ENCODE measurements around the gene ISG20L2. TPM values are rescaled to one million over a fixed set of nuclear protein-coding genes. Genes with fewer than 3 reads are reported as not detected.
A peak's percentile ranks its signal among the peaks of the same experiment; 100 is the strongest.
"Not testable (repeated sequence)": the region's sequence is repeated elsewhere in the genome, so short reads cannot be mapped to it uniquely, and the experiment has no call there.

ISG20L2 gene
- total RNA-seq, 2 donors from 2014 or later: 38.8 to 74.9 TPM

GRCh38 chr1:156765136-156765535 lies 36.6 kb upstream of the ISG20L2 start:
- H3K9me3 Mint-ChIP-seq; ATAC-seq (replicated peaks); H3K27ac Mint-ChIP-seq; H3K27me3 Mint-ChIP-seq; H3K4me3 Mint-ChIP-seq: not testable (repeated sequence)
- Mint-ChIP-seq H3K36me3 (ENCODE audit: low read depth) (peaks cover 20% of the 10 kb centered on the region), H3K4me1 (peaks cover 20% of the 10 kb centered on the region)

GRCh38 chr1:156760796-156761104 lies 32.2 kb upstream of the ISG20L2 start:
- no peaks in the 10 kb centered on the region for H3K27me3 Mint-ChIP-seq
- no peak for ATAC-seq (replicated peaks)
- no peak overlapping the region for H3K27ac Mint-ChIP-seq
- H3K4me1 Mint-ChIP-seq: no peaks in the 10 kb centered on the region
- H3K36me3 Mint-ChIP-seq (ENCODE audit: low read depth): no peaks in the 10 kb centered on the region
- H3K9me3 Mint-ChIP-seq: no peaks in the 10 kb centered on the region
- no peak overlapping the region for H3K4me3 Mint-ChIP-seq

- H3K4me3 Mint-ChIP-seq: no peak overlapping the region
These were observed 31.7 kb upstream of the ISG20L2 start for GRCh38 chr1:156760092-156760795.

GRCh38 chr1:156757572-156758253 lies 29.1 kb upstream of the ISG20L2 start:
- H3K27ac Mint-ChIP-seq; H3K4me3 Mint-ChIP-seq; H3K27me3 Mint-ChIP-seq; H3K36me3 Mint-ChIP-seq (ENCODE audit: low read depth); ATAC-seq (replicated peaks); H3K9me3 Mint-ChIP-seq; H3K4me1 Mint-ChIP-seq: not testable (repeated sequence)

More at GRCh38 chr1:156760092-156760795, 31.7 kb upstream of the ISG20L2 start:
- Mint-ChIP-seq H3K9me3 (no peaks in the 10 kb centered on the region), H3K36me3 (ENCODE audit: low read depth) (no peaks in the 10 kb centered on the region), H3K27me3 (no peaks in the 10 kb centered on the region), H3K4me1 (no peaks in the 10 kb centered on the region), H3K27ac (no peak overlapping the region)
- ATAC-seq (replicated peaks): no peak

- Mint-ChIP-seq H3K9me3 (no peaks in the 10 kb centered on the region), H3K4me1 (peaks cover 4% of the 10 kb centered on the region), H3K27ac (no peak overlapping the region), H3K36me3 (ENCODE audit: low read depth) (peaks cover 4% of the 10 kb centered on the region), H3K4me3 (no peak overlapping the region), H3K27me3 (no peaks in the 10 kb centered on the region)
- ATAC-seq (replicated peaks): no peak
These were observed 27.8 kb upstream of the ISG20L2 start for GRCh38 chr1:156756355-156756754.

- Mint-ChIP-seq H3K27me3 (no peaks in the 10 kb centered on the region), H3K9me3 (no peaks in the 10 kb centered on the region), H3K4me3 (no peak overlapping the region), H3K27ac (no peak overlapping the region), H3K4me1 (peaks cover 4% of the 10 kb centered on the region), H3K36me3 (ENCODE audit: low read depth) (peaks cover 8% of the 10 kb centered on the region)
- ATAC-seq (replicated peaks): no peak
These were observed 27.0 kb upstream of the ISG20L2 start for GRCh38 chr1:156755527-156755950.

GRCh38 chr1:156754219-156754618 lies 25.7 kb upstream of the ISG20L2 start:
- no peak overlapping the region for H3K4me3 Mint-ChIP-seq
- no peak for ATAC-seq (replicated peaks)
- H3K27me3 Mint-ChIP-seq: no peaks in the 10 kb centered on the region
- no peak overlapping the region for H3K27ac Mint-ChIP-seq
- peaks cover 4% of the 10 kb centered on the region for H3K4me1 Mint-ChIP-seq
- H3K36me3 Mint-ChIP-seq (ENCODE audit: low read depth): peaks cover 21% of the 10 kb centered on the region
- no peaks in the 10 kb centered on the region for H3K9me3 Mint-ChIP-seq

- no peaks in the 10 kb centered on the region for H3K27me3 Mint-ChIP-seq
- H3K4me1 Mint-ChIP-seq: peaks cover 4% of the 10 kb centered on the region
- H3K36me3 Mint-ChIP-seq (ENCODE audit: low read depth): peaks cover 34% of the 10 kb centered on the region
- no peaks in the 10 kb centered on the region for H3K9me3 Mint-ChIP-seq
- no peak for ATAC-seq (replicated peaks)
- peak overlapping the region; percentile 97 for H3K4me3 Mint-ChIP-seq
- H3K27ac Mint-ChIP-seq: peak overlapping the region; percentile 14
These were observed 24.4 kb upstream of the ISG20L2 start for GRCh38 chr1:156752843-156753482.

GRCh38 chr1:156751757-156752481 lies 23.4 kb upstream of the ISG20L2 start:
- H3K27ac Mint-ChIP-seq: peak overlapping the region; percentile 89
- H3K27me3 Mint-ChIP-seq: no peaks in the 10 kb centered on the region
- peak overlapping the region; percentile 97 for H3K4me3 Mint-ChIP-seq
- no peaks in the 10 kb centered on the region for H3K9me3 Mint-ChIP-seq
- H3K36me3 Mint-ChIP-seq (ENCODE audit: low read depth): peaks cover 44% of the 10 kb centered on the region
- peaks cover 4% of the 10 kb centered on the region for H3K4me1 Mint-ChIP-seq
- ATAC-seq (replicated peaks): peak; percentile 78

- no peak for ATAC-seq (replicated peaks)
- H3K4me1 Mint-ChIP-seq: peaks cover 4% of the 10 kb centered on the region
These were observed 22.8 kb upstream of the ISG20L2 start, which contains the start of gene HDGF for GRCh38 chr1:156751451-156751756. Gene HDGF (minus strand): TSS chr1:156751675. CDS start chr1:156751429, 246 bp downstream.

GRCh38 chr1:156750711-156751450 lies 22.3 kb upstream of the ISG20L2 start:
- H3K36me3 Mint-ChIP-seq (ENCODE audit: low read depth): peaks cover 54% of the 10 kb centered on the region
- no peaks in the 10 kb centered on the region for H3K9me3 Mint-ChIP-seq
- peak overlapping the region; percentile 97 for H3K27ac Mint-ChIP-seq
- H3K4me1 Mint-ChIP-seq: peaks cover 8% of the 10 kb centered on the region
- H3K4me3 Mint-ChIP-seq: peak overlapping the region; percentile 97
- ATAC-seq (replicated peaks): peak; percentile 20
- no peaks in the 10 kb centered on the region for H3K27me3 Mint-ChIP-seq

More at GRCh38 chr1:156751451-156751756, 22.8 kb upstream of the ISG20L2 start, which contains the start of gene HDGF:
- peak within 1 kb of the TSS; percentile 97 for H3K4me3 Mint-ChIP-seq
- H3K9me3 Mint-ChIP-seq: no peaks in the 10 kb centered on the region
- peaks cover 49% of the 10 kb centered on the region for H3K36me3 Mint-ChIP-seq (ENCODE audit: low read depth)
- H3K27me3 Mint-ChIP-seq: no peaks in the 10 kb centered on the region
- H3K27ac Mint-ChIP-seq: peak within 1 kb of the TSS; percentile 97

- peaks cover 15% of the 10 kb centered on the region for H3K4me1 Mint-ChIP-seq
- H3K27ac Mint-ChIP-seq: peak overlapping the region; percentile 97
- no peaks in the 10 kb centered on the region for H3K27me3 Mint-ChIP-seq
- ATAC-seq (replicated peaks): peak; percentile 38
- H3K36me3 Mint-ChIP-seq (ENCODE audit: low read depth): peaks cover 61% of the 10 kb centered on the region
- peak overlapping the region; percentile 97 for H3K4me3 Mint-ChIP-seq
- no peaks in the 10 kb centered on the region for H3K9me3 Mint-ChIP-seq
These were observed 21.7 kb upstream of the ISG20L2 start for GRCh38 chr1:156750191-156750672.

- no peaks in the 10 kb centered on the region for H3K27me3 Mint-ChIP-seq
- peak overlapping the region; percentile 97 for H3K27ac Mint-ChIP-seq
- peaks cover 15% of the 10 kb centered on the region for H3K4me1 Mint-ChIP-seq
- peaks cover 67% of the 10 kb centered on the region for H3K36me3 Mint-ChIP-seq (ENCODE audit: low read depth)
- ATAC-seq (replicated peaks): no peak
- H3K9me3 Mint-ChIP-seq: no peaks in the 10 kb centered on the region
- H3K4me3 Mint-ChIP-seq: peak overlapping the region; percentile 97
These were observed 21.0 kb upstream of the ISG20L2 start for GRCh38 chr1:156749419-156750118.
